CD4-positive, alpha-beta T cell treated with Interleukin-6 at 100 ng/mL for 8 hours (primary cell): ENCODE measurements around the gene HUNK.
"Not testable (repeated sequence)": the region's sequence is repeated elsewhere in the genome, so short reads cannot be mapped to it uniquely, and the experiment has no call there.

Experiments used
- DNase-seq: peaks from one replicate; pipeline ENCODE4 v3.0.0-alpha.2; 2020; ENCODE audit warnings: mixed read lengths, low spot score

The HUNK gene

DNA sequence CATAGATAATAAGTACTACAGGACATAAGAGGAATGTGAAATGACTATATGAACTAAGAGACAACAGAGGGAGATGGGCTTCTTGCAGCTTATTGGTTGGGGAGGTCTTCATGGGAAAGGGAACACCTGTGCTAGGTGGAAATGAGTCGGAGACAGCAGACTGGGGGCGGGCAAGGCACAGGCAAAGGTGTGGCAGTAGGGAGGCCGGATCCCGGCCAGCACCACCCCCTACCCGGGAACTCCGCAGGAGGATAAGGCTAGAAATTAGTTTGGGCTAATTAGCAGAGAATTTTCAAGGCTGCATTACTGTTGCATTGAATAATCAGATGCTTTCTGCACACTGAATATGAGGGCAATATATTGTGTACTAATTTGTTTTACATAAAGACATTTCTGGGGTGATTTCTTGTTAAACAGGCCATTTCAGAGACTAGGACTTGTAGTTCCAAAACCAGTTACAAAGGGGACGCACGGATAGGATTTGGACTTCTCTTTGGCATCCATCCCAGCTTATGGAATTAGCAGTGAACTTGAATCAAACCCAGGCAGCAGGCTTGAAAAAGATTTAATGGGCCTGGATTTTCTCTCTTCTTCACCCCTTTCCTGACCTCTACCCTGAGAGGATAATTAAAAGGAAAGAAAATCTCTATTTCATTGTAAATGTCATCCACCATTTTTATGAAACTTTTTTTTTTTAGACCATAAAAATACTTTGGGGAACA lies 2.2 kb upstream of the HUNK start:
- DNase-seq: no peak

DNA sequence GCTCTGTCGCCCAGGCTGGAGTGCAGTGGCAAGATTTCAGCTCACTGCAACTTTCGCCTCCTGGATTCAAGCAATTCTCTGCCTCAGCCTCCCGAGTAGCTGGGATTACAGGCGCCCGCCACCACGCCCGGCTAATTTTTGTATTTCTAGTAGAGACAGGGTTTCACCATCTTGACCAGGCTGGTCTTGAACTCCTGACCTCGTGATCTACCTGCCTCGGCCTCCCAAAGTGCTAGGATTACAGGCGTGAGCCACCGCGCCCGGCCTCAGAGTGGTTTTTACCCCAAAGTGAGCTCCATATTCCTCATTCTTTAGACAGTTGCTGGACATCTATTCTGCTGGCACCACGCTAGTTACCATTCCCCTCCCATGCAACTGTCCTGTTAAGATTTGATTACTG lies 1.4 kb upstream of the HUNK start:
- DNase-seq: not testable (repeated sequence)

DNA sequence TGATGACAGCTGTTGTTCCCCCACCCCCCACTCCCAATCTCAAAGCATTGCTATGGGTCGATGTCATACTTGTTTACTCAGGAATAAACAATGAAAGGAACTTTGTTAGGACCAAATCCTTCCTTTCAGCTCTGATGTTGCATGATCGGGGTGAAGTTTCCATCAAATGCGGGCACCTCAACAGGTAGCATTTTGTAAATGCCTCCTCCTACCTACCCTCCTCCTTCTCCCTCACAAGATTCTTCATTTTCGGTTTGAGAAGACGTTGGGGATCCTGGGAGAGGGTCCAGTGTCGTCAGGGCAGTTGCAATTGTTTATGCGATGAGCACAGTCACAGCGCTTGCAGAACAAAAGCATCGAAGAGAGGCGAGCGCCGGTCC lies 758 bp upstream of the HUNK start:
- no peak for DNase-seq

DNA sequence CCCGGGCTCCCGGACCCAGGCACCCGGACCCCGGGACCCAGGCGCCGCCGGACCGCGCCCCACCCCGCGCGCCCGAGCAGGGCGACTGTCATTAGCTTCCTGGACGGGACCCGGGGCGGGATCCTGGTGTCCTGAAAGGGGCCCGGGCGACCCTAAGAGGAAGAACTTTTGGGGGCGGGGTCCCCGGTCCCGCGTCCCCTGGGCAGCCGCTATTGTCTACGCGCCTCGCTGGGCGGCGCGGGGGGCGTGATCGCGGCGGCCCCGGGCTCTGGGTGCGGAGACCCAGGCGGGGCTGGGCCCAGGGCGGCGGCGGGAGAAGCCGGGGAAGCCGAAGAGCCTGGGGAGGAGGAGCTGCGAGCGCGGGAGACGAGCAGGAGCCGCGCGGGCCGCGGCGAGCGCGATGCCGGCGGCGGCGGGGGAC lies 465 bp downstream of the HUNK start:
- DNase-seq: no peak

DNA sequence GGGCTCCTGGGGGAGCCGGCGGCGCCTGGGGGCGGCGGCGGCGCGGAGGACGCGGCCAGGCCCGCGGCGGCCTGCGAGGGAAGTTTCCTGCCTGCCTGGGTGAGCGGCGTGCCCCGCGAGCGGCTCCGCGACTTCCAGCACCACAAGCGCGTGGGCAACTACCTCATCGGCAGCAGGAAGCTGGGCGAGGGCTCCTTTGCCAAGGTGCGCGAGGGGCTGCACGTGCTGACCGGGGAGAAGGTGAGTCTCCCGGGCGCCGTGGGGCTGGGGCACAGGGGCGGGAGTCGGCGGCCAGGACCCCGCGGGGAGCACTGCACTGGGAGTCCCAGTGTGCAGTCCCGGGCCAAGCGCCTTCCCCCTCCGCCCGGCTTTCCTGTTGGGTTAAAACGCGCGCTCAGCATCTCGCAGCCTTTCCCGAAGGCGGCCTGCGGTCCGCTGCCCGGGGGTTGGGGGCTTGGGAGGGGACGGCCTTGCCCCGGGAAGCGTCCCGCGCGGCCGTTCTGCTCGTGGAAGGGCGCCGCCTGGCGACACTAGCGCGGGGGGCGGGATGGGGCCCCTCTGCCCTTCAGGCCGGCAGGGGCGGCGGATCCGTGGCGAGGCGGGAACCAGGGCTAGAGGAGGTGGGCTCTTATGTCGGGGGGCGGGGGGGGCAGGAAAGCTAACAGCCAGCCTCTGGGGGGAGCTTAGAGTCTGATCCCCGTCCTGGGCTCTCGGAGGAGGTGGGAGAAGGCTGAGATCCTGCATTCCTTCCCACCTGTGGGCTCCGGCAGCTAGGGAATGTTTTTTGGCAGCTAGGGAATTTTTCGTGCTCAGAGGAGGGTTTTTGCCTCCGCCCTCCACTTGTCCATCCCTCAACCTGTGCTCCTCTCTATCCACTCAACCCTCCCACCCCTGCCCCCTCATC lies 1.1 kb downstream of the HUNK start:
- peak; percentile 6 for DNase-seq

DNA sequence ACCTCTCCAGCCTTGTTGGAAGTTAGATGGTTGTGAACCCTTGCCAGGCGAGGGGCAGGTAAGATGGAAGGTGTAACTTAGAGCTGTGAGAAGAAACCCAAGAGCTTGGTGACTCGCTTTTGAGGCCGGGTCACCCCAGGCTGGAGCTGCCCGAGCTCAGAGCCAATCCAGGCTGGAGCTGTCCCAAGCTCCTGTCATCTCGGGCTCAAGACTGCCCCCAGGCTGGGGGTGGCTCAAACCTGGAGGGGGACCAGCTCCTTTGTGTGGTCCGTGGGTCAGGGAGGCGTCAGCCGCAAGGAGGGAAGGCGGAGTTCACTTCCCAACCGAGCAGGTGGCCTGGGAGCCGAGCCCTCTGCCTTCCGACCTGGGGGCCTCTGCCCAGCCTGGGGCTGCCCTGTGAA lies 2.0 kb downstream of the HUNK start:
- no peak for DNase-seq

DNA sequence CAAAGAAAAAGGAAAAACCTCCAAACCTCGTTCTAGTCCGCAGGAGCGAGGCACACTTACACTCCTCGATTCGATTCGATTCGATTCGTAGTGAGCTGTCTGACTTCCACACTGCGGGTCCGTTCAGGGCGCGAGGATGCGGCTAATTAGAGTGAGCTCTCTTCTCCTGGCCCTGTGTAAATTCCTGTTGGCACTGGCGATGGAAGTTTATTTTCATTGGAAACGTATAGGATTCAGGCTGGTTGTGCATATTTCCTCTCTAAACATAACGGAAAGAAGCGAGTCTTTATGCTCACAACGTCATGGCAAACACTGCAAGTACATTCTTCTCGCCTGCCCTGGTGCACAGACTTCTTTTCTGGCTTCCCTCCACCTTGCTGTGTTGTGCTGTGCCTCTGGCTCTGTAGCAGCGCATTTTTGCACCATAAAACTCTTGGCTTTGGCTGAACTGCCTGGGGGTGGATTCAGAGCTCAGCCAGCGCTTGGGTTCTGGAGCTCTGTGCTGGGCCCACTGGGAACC lies 2.7 kb downstream of the HUNK start:
- no peak for DNase-seq

DNA sequence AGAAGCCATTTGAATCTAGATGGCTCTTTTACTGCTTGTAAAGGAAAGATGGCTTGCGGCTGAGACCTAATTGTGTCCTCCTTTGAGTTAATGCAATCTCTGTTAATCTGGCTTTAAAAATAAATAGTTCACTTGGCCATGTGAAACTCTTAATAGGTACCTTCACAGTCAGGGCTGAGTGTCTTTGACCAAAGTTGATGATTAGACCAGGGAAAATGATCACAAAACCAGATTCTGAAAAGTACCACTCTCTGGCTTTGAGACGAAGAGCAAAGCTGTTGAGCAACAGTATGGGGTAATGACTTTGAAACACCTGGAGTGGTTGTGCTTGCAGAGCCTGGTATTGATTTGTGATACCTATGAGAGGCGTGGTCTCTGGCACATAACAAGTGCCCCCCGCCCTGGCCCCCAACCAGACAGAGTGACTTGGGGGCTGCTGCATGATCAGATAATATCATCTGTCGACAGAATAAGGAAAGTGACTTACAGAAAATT lies 4.7 kb downstream of the HUNK start:
- DNase-seq: no peak

DNA sequence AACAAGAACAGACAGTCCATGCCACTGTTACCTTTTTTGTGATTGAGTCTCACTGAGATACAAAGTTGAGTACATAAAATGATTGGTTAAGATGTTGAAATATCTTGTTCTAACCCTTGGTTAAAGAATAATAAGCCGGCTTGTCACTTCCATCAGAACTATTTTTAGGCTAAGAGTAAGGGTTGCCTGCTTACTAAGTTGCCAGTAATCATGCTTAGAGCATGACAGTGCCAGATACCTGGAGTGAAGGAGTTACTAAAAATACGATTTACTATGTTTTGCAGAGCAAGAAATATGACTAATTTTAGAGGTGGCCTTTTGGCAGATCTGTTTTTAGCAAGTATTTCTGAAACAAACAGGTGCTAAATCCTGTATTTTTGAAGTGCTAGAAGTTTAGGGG lies 6.0 kb downstream of the HUNK start:
- no peak for DNase-seq

DNA sequence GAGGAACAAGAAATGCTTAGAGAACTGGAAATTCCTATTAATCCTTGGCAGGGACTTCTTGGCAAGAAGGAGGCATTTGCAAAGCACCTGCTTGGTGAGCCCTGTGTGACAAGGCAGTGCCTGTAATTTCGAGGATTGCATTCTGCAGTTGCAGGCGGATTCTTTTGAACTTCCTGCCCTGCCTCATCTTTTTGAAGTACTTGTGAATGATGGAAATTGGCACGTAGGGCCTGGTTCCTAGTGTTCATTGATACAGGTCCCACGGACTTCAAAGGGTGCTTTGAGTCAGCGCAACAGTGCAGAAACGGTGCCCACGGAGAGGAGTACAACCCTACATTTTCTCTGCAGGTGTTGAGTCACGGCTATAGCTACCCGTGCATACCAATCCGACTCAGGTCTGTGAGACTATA lies 6.4 kb downstream of the HUNK start:
- DNase-seq: no peak

DNA sequence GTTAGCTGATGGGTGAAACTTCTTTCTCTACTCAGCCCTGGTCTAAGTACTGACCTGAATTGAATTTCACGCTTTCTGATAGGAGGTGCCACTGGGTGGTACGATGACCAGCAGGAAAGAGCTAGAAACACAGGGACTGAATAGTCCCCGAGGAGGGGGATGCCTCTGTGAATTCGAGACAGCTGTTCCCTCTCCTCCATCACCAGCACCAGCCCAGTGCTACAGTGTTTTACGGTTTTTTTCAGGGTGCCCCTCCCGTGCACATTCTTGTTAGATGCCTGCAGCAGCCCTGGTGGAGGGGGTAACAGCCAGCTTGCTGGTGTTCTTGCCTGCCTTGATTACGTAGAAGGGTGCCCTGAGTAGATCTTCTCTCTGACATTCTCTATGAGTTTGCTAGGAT lies 7.1 kb downstream of the HUNK start:
- DNase-seq: no peak

DNA sequence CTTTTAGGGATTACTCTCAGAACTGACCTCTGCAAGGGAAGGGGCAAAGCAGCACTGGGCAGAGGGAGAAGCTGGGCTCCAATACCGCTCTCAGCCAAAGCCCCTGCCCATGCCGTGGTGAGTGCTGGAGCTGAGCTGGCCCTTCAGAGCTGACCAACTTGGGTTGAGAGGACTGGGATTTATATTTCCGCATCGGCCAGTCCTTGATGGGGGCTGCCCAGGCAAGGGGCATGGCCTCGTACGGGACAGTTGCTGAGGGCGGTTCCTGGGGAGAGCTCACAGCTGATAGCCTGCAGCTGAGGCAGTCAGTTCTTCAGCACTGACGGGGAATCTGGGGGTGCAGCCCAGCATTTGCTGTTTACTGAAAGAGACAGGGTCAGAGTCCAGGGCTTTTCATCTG lies 8.0 kb downstream of the HUNK start:
- no peak for DNase-seq

DNA sequence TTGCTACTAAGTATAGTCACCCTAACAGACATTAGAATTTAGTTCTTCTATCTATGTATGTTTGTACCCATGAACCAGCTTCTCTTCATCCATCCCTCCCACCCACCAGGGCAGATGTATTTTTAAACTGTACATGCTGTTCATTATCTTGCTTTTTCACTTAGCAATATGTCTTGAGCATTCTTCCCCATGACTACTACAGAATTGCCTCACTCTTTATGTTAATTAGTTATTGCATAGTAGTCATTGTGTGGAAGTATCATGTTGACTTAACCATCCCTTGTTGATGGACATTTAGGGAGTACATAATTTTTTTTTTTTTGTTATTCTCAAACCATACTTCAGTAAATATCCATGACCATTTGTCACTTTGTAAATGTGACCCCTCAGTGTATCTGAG lies 9.9 kb downstream of the HUNK start:
- DNase-seq: no peak

DNA sequence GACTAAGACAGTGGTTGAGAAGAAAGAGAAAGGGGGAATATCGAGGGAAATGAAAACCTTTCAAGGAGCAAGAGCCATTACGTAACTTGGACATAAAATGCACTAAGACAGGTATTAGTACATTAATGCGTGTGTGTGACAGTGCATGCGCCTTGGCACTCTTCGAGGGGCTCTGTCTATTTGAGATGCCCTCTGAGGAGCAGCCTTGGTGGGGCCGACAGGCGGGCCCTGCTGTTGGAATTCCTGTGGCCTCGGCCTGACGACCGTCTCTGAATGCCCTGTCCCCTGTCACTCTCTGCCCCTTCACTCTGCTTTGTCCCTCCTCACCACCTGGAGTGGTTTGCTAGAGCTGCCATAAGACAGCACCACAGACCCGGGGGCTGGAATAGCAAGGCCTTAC lies 12.3 kb downstream of the HUNK start:
- DNase-seq: no peak

DNA sequence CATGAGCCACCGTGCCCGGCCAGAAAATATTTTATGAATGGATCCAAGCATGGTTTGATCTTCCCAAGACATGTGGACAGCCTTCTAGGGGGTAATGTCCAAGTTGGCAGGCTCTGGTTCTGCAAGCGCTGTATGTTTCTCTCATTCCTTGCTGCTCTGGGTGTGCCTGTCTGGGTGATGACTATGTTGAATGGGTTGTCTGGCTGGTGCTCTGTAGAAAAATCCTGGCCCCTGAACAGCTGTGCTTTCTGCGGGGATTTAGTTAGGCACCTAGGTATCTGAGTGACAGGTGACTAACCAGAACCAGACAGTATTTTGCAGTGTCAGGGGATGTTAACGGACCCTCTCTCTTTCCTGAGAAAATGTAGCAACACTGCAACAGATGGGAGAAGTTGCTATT lies 14.1 kb downstream of the HUNK start:
- DNase-seq: no peak

DNA sequence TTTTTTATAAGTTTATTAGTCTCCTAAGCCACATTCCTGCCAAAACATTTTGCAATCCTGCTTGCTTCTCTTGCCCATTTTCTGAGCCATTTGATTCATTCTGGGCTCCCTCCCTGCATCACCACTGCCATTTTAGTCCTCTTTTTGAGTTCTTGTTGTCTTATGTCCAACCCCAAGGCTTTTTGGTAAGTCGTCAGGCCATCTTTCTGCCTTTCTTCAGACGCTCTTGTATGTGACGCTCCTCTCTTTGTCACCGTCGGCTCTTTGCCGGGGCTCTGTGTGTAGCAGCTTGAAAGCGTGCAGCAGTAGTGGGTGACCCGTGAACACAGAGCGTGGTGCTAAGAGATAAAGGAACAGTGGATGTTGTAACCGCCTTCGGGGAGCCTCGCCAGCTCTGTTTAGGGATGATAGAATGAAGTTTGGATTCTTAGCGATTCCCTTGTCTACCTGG lies 14.6 kb downstream of the HUNK start:
- no peak for DNase-seq

DNA sequence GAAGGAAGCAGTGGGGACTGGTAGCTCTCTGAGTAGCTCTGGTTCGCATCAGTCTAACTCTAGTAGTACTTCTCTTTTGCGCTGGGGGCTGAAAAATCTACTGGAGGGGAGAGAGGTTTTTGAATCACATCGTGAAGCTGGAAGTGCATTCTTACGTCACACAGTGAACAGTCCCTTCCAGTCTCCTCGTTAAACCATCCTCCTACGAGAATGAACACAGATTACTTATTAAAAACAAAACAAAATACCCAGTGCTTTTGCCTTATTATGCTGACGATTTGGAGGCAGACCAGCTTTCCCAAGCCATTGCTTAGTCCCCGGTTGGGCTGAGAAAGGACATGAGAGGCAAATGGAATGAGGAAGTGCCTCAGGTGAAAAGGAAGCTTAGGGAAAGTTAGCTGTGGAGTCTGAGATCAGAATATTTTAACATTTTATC lies 16.1 kb downstream of the HUNK start:
- no peak for DNase-seq

DNA sequence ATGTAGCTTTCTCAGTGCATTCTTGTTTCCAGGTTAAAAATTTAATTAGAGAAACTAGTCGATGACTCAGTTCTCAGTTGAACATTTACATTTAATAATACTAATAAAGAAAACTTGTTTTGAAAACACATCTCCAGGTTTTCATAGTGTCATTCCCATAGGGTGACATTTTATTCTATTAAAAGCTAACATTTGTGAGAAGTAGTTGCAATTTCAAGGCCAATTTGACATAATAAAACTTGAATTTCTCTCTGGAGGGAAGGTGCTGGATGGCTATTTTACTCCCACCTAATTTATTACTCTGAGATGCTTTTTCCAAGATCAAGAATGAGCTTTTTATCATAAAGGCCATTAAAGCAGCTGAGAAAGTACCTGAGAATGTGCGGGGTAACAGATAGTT lies 16.6 kb downstream of the HUNK start:
- DNase-seq: no peak

DNA sequence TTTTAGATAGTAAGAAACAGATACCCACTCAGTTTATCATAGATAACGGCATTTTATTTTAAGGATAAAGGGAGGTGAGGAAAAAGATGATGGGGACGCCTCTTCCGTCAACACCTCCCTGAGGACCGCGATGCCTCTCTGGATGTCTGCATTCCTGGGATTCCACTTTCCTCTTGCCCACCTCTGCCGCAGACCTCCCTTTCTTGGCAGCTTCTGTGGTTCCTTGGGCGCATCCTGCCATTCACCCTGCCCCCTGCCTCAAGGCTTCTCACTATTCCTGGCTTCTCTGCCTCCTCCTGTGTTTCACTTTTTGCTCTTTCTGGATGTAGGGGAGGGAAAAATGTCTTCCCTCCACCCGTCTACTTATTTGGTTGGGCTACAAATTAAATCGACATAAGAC lies 19.9 kb downstream of the HUNK start:
- no peak for DNase-seq

DNA sequence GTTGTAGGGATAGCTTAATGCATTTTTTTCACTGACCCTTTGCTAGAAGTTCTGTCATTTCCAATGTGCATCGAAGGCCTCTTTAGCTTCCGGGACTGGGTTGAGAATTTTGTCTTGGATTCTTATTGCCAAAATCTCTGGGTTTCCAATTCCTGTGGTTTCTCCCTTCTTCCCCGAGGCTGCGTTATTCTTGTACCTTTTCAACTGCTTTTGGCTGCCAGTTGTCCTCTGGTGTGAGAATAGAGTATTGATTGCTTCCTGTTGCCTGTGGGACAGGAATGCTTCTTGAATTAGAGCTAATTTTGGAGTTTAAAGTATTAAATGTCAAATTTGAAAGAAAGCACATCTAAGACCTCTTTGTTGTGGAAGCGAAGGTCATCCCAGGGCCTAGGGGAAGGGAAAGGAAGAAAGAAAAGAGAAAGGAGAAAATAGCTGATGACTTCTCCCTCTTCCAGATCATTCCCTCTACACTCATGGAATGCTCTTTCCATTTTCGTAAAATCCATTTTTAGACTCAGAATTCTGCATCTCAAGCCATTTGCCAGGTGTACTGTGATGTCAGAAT lies 21.1 kb downstream of the HUNK start:
- DNase-seq: no peak

DNA sequence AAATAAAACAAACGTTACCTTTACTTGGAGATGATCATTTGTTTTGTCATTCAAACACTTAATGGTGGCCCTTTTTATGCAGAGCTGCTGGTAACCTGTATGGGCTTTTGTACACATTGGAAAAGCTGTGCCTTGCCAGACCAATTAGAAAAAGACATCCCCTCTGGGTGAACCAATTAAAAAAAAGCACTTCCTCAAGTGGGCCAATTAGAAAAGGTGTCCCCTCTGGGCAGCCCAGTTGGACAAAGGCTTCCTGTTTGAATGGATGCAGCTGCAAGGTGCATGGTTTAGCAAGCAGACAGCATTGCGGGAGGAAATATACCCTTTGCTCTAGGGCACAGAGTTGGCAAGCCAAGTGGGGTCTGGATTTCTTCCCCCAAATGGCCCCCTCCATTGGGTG lies 21.6 kb downstream of the HUNK start:
- no peak for DNase-seq

DNA sequence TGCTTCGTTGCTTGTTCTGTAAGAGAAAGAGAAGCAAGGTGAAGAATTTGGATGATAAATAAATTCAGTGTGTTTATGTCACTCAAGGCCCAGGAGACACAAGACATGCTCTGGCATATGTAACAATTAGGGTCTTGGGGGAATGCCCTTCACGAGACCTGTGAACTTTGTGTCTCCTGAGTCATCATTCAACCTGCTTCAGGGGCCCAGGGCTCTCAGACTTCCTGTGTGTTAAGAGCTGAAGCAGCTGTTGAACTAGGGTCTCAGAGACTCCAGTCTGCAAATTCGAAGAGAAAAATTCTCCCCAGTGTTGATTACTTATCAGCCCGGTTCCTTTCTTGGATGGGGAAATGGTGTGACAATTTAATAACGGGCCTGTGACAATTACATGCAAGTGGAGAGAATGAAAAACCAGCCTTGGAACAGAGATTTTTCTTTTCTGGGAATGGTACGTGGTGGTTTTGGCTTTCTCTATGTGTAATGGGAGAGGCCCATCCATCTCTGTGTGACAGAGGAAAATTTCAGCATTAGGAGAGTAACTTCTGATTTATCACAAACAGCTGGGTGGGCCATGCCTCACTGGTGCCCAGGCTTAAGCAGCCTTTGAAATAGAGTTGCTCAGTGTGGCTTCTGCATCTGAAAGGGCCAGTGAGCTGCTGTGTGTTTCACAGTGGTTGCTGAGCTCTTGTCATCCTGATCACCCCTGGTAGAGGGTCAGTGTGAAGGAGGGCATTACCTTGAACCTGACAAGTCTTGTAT lies 22.4 kb downstream of the HUNK start:
- no peak for DNase-seq
